HUES6 (cell line): ENCODE data around the gene ZNF236.
"Not testable (repeated sequence)": the region's sequence is repeated elsewhere in the genome, so short reads cannot be mapped to it uniquely, and the experiment has no call there.

Source experiments
- H3K27ac ChIP-seq: 2 replicates; pipeline ENCODE4 v1.7.0; 2013; ENCODE audit warnings: low read depth, mild to moderate bottlenecking, low read length, inconsistent platforms
- H3K27me3 ChIP-seq: 2 replicates; pipeline ENCODE4 v1.6.1; 2013; ENCODE audit warnings: low read length; ENCODE audit not compliant: control insufficient read depth, insufficient read depth
- H3K36me3 ChIP-seq: 2 replicates; pipeline ENCODE4 v1.6.1; 2013; ENCODE audit warnings: low read length; ENCODE audit not compliant: control insufficient read depth, insufficient read depth
- H3K4me1 ChIP-seq: 2 replicates; pipeline ENCODE4 v1.6.1; 2013; ENCODE audit warnings: low read length; ENCODE audit not compliant: control insufficient read depth, insufficient read depth
- H3K4me3 ChIP-seq: 2 replicates; pipeline ENCODE4 v1.5.1; 2013; ENCODE audit warnings: low read depth, low read length
- H3K9ac ChIP-seq: one replicate; pipeline ENCODE4 v1.6.1; 2013; ENCODE audit warnings: mild to moderate bottlenecking, low read length
- H3K9me3 ChIP-seq: 2 replicates; pipeline ENCODE4 v1.6.1; 2013; ENCODE audit warnings: low read depth, low read length; ENCODE audit not compliant: control insufficient read depth, insufficient read depth

Gene ZNF236

GRCh38 chr18:76962851-76963250 lies 140.5 kb downstream of the ZNF236 start:
- H3K4me1 ChIP-seq, result peaks cover 16% of the 10 kb centered on the region
- no peak overlapping the region for H3K9ac ChIP-seq
- H3K27me3 ChIP-seq, result no peaks in the 10 kb centered on the region
- peaks cover 22% of the 10 kb centered on the region for H3K36me3 ChIP-seq
- H3K4me3 ChIP-seq, result no peak overlapping the region
- H3K9me3 ChIP-seq, result peaks cover 9% of the 10 kb centered on the region
- no peak overlapping the region for H3K27ac ChIP-seq

- no peak overlapping the region for H3K27ac ChIP-seq
- peaks cover 9% of the 10 kb centered on the region for H3K9me3 ChIP-seq
- H3K4me1 ChIP-seq, result peaks cover 26% of the 10 kb centered on the region
- H3K9ac ChIP-seq, result no peak overlapping the region
- H3K27me3 ChIP-seq, result no peaks in the 10 kb centered on the region
- peaks cover 19% of the 10 kb centered on the region for H3K36me3 ChIP-seq
- H3K4me3 ChIP-seq, result no peak overlapping the region
Measured at GRCh38 chr18:76963936-76964335, 141.6 kb downstream of the ZNF236 start.

GRCh38 chr18:76965555-76966151 lies 143.3 kb downstream of the ZNF236 start:
- H3K27ac ChIP-seq, H3K36me3 ChIP-seq, H3K9me3 ChIP-seq, H3K4me3 ChIP-seq, H3K9ac ChIP-seq, H3K27me3 ChIP-seq: not testable (repeated sequence)
- H3K4me1 ChIP-seq, result peaks cover 28% of the 10 kb centered on the region

- not testable (repeated sequence) for H3K36me3 ChIP-seq, H3K9me3 ChIP-seq, H3K9ac ChIP-seq, H3K27me3 ChIP-seq
- Histone ChIP-seq H3K27ac (peak overlapping the region; percentile 52; the same call in 1 of the 2 replicates), H3K4me3 (peak overlapping the region; percentile 39; the same call in 1 of the 2 replicates), H3K4me1 (peaks cover 34% of the 10 kb centered on the region)
Measured at GRCh38 chr18:76967299-76967698, 144.9 kb downstream of the ZNF236 start.

GRCh38 chr18:76967721-76968472 lies 145.5 kb downstream of the ZNF236 start:
- H3K27ac ChIP-seq, result peak overlapping the region; percentile 52
- peak overlapping the region; percentile 43 for H3K9ac ChIP-seq
- H3K4me1 ChIP-seq, result peaks cover 34% of the 10 kb centered on the region

GRCh38 chr18:76970770-76971559 lies 148.6 kb downstream of the ZNF236 start:
- Histone ChIP-seq H3K27ac (no peak overlapping the region), H3K36me3 (peaks cover 4% of the 10 kb centered on the region; the same call in 1 of the 2 replicates), H3K9me3 (peaks cover 9% of the 10 kb centered on the region), H3K4me3 (no peak overlapping the region), H3K27me3 (no peaks in the 10 kb centered on the region), H3K4me1 (peaks cover 27% of the 10 kb centered on the region), H3K9ac (no peak overlapping the region)

More at GRCh38 chr18:76967721-76968472, 145.5 kb downstream of the ZNF236 start:
- peak overlapping the region; percentile 39 for H3K4me3 ChIP-seq
- H3K27me3 ChIP-seq, result no peaks in the 10 kb centered on the region
- H3K36me3 ChIP-seq, result peaks cover 4% of the 10 kb centered on the region; the same call in 1 of the 2 replicates
- H3K9me3 ChIP-seq, result peaks cover 9% of the 10 kb centered on the region

GRCh38 chr18:76972241-76972640 lies 149.9 kb downstream of the ZNF236 start:
- Histone ChIP-seq H3K4me1 (peaks cover 21% of the 10 kb centered on the region), H3K9me3 (peaks cover 2% of the 10 kb centered on the region; the same call in 1 of the 2 replicates), H3K27ac (no peak overlapping the region), H3K4me3 (no peak overlapping the region), H3K9ac (no peak overlapping the region), H3K36me3 (no peaks in the 10 kb centered on the region), H3K27me3 (no peaks in the 10 kb centered on the region)

GRCh38 chr18:76972846-76973519 lies 150.6 kb downstream of the ZNF236 start:
- Histone ChIP-seq H3K4me1 (peaks cover 17% of the 10 kb centered on the region), H3K27ac (no peak overlapping the region), H3K9me3 (no peaks in the 10 kb centered on the region), H3K36me3 (no peaks in the 10 kb centered on the region), H3K4me3 (no peak overlapping the region), H3K9ac (no peak overlapping the region), H3K27me3 (no peaks in the 10 kb centered on the region)

GRCh38 chr18:76973520-76974266 lies 151.3 kb downstream of the ZNF236 start:
- Histone ChIP-seq H3K4me1 (peaks cover 11% of the 10 kb centered on the region), H3K9me3 (no peaks in the 10 kb centered on the region), H3K27ac (no peak overlapping the region), H3K4me3 (no peak overlapping the region), H3K36me3 (no peaks in the 10 kb centered on the region), H3K27me3 (no peaks in the 10 kb centered on the region), H3K9ac (no peak overlapping the region)

- no peaks in the 10 kb centered on the region for H3K36me3 ChIP-seq
- H3K9ac ChIP-seq, result no peak overlapping the region
- H3K27ac ChIP-seq, result no peak overlapping the region
- H3K4me1 ChIP-seq, result peaks cover 7% of the 10 kb centered on the region
- no peaks in the 10 kb centered on the region for H3K9me3 ChIP-seq
- H3K27me3 ChIP-seq, result no peaks in the 10 kb centered on the region
- H3K4me3 ChIP-seq, result no peak overlapping the region
Measured at GRCh38 chr18:76974386-76974785, 152.0 kb downstream of the ZNF236 start.
